CD14-positive monocyte (primary cell): Measurements from ENCODE around the gene COG6. TPM values are rescaled to one million over a fixed set of nuclear protein-coding genes. Genes with fewer than 3 reads are reported as not detected.

Experiments used
- DNase-seq, 3 donors: peaks; one replicate each; pipeline ENCODE4 v3.0.0-alpha.2; 2011 to 2022
- H2AFZ ChIP-seq: 2 replicates; pipeline ENCODE4 v1.6.0; 2012; ENCODE audit warnings: mild to moderate bottlenecking, low read depth, low read length, inconsistent platforms; ENCODE audit not compliant: insufficient read depth, poor library complexity, severe bottlenecking
- H3K27ac ChIP-seq, 2 donors: 1 replicate in 1 of 2; 2 replicates in 1 of 2; pipeline ENCODE4 v1.5.1; 2012 to 2013; ENCODE audit warnings: low read length in 2 of 2, control low read depth in 1 of 2, inconsistent platforms in 1 of 2, low read depth in 1 of 2, mild to moderate bottlenecking in 1 of 2
- H3K27me3 ChIP-seq, 2 donors: one replicate each; pipeline versions ENCODE4 v1.6.0 to v1.6.1; 2011 to 2013; ENCODE audit warnings: low read length in 2 of 2; ENCODE audit not compliant: control insufficient read depth in 2 of 2, insufficient read depth in 2 of 2
- H3K36me3 ChIP-seq, 2 donors: replicated peaks in 1 of 2; 1 replicate in 1 of 2; 2 replicates in 1 of 2; pipeline versions ENCODE4 v1.5.1 to v1.6.1; 2012 to 2013; ENCODE audit warnings: low read length in 2 of 2, control low read depth in 1 of 2, inconsistent platforms in 1 of 2, mild to moderate bottlenecking in 1 of 2; ENCODE audit not compliant: insufficient read depth in 2 of 2, control insufficient read depth in 1 of 2
- H3K4me1 ChIP-seq, 2 donors: 1 replicate in 1 of 2; 2 replicates in 1 of 2; pipeline versions ENCODE4 v1.5.1 to v1.6.1; 2012 to 2013; ENCODE audit warnings: low read length in 2 of 2, control low read depth in 1 of 2, inconsistent platforms in 1 of 2, mild to moderate bottlenecking in 1 of 2, moderate library complexity in 1 of 2; ENCODE audit not compliant: insufficient read depth in 2 of 2, control insufficient read depth in 1 of 2
- H3K4me2 ChIP-seq: replicated peaks from 2 replicates; pipeline ENCODE3; 2012; ENCODE audit warnings: low read length, moderate library complexity, mild to moderate bottlenecking; ENCODE audit not compliant: poor library complexity, severe bottlenecking; ENCODE audit errors: extremely low read depth
- H3K4me3 ChIP-seq, 3 experiments: fragments of 200-600 bp in 1 of 3; sonication (generic) in 1 of 3; replicated peaks in 1 of 3; 1 replicate in 2 of 3; 2 replicates in 1 of 3; pipeline ENCODE4 v1.5.1; 2011 to 2013; ENCODE audit warnings: low read length in 3 of 3, mild to moderate bottlenecking in 3 of 3, control low read depth in 2 of 3, low read depth in 2 of 3, inconsistent platforms in 1 of 3, moderate library complexity in 1 of 3
- H3K79me2 ChIP-seq: 2 replicates; pipeline ENCODE4 v1.6.0; 2012; ENCODE audit warnings: mild to moderate bottlenecking, control low read depth, inconsistent platforms, low read length, moderate library complexity; ENCODE audit not compliant: insufficient read depth
- H3K9ac ChIP-seq: 2 replicates; pipeline ENCODE4 v1.6.0; 2017; ENCODE audit warnings: low read length, mild to moderate bottlenecking; ENCODE audit not compliant: insufficient read depth, poor library complexity, severe bottlenecking
- H3K9me3 ChIP-seq, 2 donors: replicated peaks in 1 of 2; 1 replicate in 1 of 2; 2 replicates in 1 of 2; pipeline versions ENCODE4 v1.5.1 to v1.6.1; 2012 to 2013; ENCODE audit warnings: low read length in 2 of 2, control low read depth in 1 of 2; ENCODE audit not compliant: control insufficient read depth in 1 of 2, insufficient read depth in 1 of 2
- H4K20me1 ChIP-seq: 2 replicates; pipeline ENCODE4 v1.6.0; 2012; ENCODE audit warnings: mild to moderate bottlenecking, low read length, control low read depth, moderate library complexity; ENCODE audit not compliant: insufficient read depth
- H3K27ac Mint-ChIP-seq, 7 donors: one replicate each; pipeline ENCODE4 v1.8.0; 2020; ENCODE audit warnings: mild to moderate bottlenecking in 7 of 7, mixed read lengths in 7 of 7, moderate library complexity in 6 of 7, inconsistent platforms in 2 of 7
- H3K27me3 Mint-ChIP-seq, 3 donors: one replicate each; pipeline ENCODE4 v1.8.0; 2021 to 2022; ENCODE audit warnings: low read depth in 3 of 3, mild to moderate bottlenecking in 3 of 3, mixed read lengths in 3 of 3, moderate library complexity in 3 of 3, inconsistent platforms in 1 of 3
- H3K36me3 Mint-ChIP-seq, 2 donors: one replicate each; pipeline ENCODE4 v1.8.0; 2020; ENCODE audit warnings: mixed read lengths in 2 of 2, inconsistent platforms in 1 of 2, mild to moderate bottlenecking in 1 of 2
- H3K4me1 Mint-ChIP-seq: one replicate; pipeline ENCODE4 v1.8.0; 2020; ENCODE audit warnings: mild to moderate bottlenecking, mixed read lengths
- H3K4me3 Mint-ChIP-seq, 2 donors: one replicate each; pipeline ENCODE4 v1.8.0; 2020; ENCODE audit warnings: mild to moderate bottlenecking in 2 of 2, mixed read lengths in 2 of 2, moderate library complexity in 1 of 2
- H3K9me3 Mint-ChIP-seq, 7 donors: one replicate each; pipeline ENCODE4 v1.8.0; 2020 to 2022; ENCODE audit warnings: mixed read lengths in 7 of 7, mild to moderate bottlenecking in 6 of 7, moderate library complexity in 6 of 7, inconsistent platforms in 2 of 7
- WGBS: methylation state at CpG from one replicate; pipeline ENCODE4 v1.1.5; 2013; ENCODE audit warnings: missing lambda C conversion rate; ENCODE audit not compliant: insufficient coverage; 5-methylcytosine and 5-hydroxymethylcytosine counted together
- intact Hi-C, 2 donors: fragments of 100-400 bp; cut with micrococcal nuclease; formaldehyde crosslinking; loops; one replicate each; pipeline versions ENCODE4 v1.15.0 to v1.15.1; 2023
- polyA plus RNA-seq, 3 donors: library from polyadenylated mRNA; depleted of rRNA in 1 of 3; unstranded in 2 of 3; stranded (reverse) in 1 of 3; fragments of 300-500 nt in 2 of 3; fragments of >200 nt in 1 of 3; fragmentation: Illumina TruSeq in 2 of 3; gene quantifications; 1 replicate in 2 of 3; 2 replicates in 1 of 3; pipeline ENCODE4 v1.2.3, GENCODE V29; 2012 to 2021
- TF ChIP-seq, protein P1 (sequence below): fragments of 200-600 bp; IDR thresholded peaks from one replicate; pipeline ENCODE4 v1.8.0; 2022; ENCODE audit warnings: antibody characterized with exemption, mild to moderate bottlenecking

The COG6 gene
- polyA plus RNA-seq, 3 donors, result 3.9 to 11.0 (median 8.4) TPM

GRCh38 chr13:39616087-39616694 is 39.3 kb upstream of the COG6 start:
- no peaks in the 10 kb centered on the region for H3K36me3 ChIP-seq
- no peaks in the 10 kb centered on the region for H3K9me3 Mint-ChIP-seq
- H3K79me2 ChIP-seq, result no peaks in the 10 kb centered on the region
- H3K4me1 ChIP-seq, result no peaks in the 10 kb centered on the region
- no peak overlapping the region for H3K27ac ChIP-seq
- no peak overlapping the region for H3K27ac Mint-ChIP-seq
- intact Hi-C loops, result loop anchor here (10.0 kb wide), 3 partner anchors 201 to 471 kb away; no protein-coding TSS in a partner anchor
- 20% methylated on average over 5 of the region's 10 CpGs for WGBS
- no peak overlapping the region for H3K9ac ChIP-seq
- H3K4me3 Mint-ChIP-seq, result no peak overlapping the region
- H3K4me2 ChIP-seq, result no peak overlapping the region
- H3K4me3 ChIP-seq, result no peak overlapping the region
- H2AFZ ChIP-seq, result peak overlapping the region; percentile 50
- peak; percentile 23 to 59 (median 59) for DNase-seq
- H3K27me3 ChIP-seq, result no peaks in the 10 kb centered on the region
- no peaks in the 10 kb centered on the region for H3K4me1 Mint-ChIP-seq
- no peaks in the 10 kb centered on the region for H3K9me3 ChIP-seq
- no peaks in the 10 kb centered on the region for H4K20me1 ChIP-seq
- no peaks in the 10 kb centered on the region for H3K36me3 Mint-ChIP-seq
- peaks cover 0 to 5% (median 0%) of the 10 kb centered on the region in 3 donors for H3K27me3 Mint-ChIP-seq
- TF ChIP-seq, protein P1, sequence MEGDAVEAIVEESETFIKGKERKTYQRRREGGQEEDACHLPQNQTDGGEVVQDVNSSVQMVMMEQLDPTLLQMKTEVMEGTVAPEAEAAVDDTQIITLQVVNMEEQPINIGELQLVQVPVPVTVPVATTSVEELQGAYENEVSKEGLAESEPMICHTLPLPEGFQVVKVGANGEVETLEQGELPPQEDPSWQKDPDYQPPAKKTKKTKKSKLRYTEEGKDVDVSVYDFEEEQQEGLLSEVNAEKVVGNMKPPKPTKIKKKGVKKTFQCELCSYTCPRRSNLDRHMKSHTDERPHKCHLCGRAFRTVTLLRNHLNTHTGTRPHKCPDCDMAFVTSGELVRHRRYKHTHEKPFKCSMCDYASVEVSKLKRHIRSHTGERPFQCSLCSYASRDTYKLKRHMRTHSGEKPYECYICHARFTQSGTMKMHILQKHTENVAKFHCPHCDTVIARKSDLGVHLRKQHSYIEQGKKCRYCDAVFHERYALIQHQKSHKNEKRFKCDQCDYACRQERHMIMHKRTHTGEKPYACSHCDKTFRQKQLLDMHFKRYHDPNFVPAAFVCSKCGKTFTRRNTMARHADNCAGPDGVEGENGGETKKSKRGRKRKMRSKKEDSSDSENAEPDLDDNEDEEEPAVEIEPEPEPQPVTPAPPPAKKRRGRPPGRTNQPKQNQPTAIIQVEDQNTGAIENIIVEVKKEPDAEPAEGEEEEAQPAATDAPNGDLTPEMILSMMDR, result peak; percentile 97

- TF ChIP-seq, protein P1, result no peak
- no peak for DNase-seq
- no peak overlapping the region for H3K4me3 ChIP-seq
- WGBS, result 73% methylated on average over 1 of the region's 1 CpG
- Mint-ChIP-seq H3K27me3 (peaks cover 0 to 2% (median 2%) of the 10 kb centered on the region in 3 donors), H3K36me3 (no peaks in the 10 kb centered on the region), H3K9me3 (peaks cover 0 to 2% (median 0%) of the 10 kb centered on the region in 7 donors), H3K4me1 (no peaks in the 10 kb centered on the region), H3K27ac (peak overlapping the region in 1 of 7 donors; percentile 43), H3K4me3 (no peak overlapping the region)
- H3K9me3 ChIP-seq, result no peaks in the 10 kb centered on the region
- no peaks in the 10 kb centered on the region for H3K4me1 ChIP-seq
- H3K79me2 ChIP-seq, result no peaks in the 10 kb centered on the region
- no peak overlapping the region for H3K27ac ChIP-seq
- no peak overlapping the region for H3K9ac ChIP-seq
- no peaks in the 10 kb centered on the region for H4K20me1 ChIP-seq
- no peak overlapping the region for H2AFZ ChIP-seq
- no peaks in the 10 kb centered on the region for H3K36me3 ChIP-seq
- intact Hi-C loops, result loop anchor here (10.0 kb wide), 3 partner anchors 204 to 474 kb away; no protein-coding TSS in a partner anchor
- H3K27me3 ChIP-seq, result no peaks in the 10 kb centered on the region
- no peak overlapping the region for H3K4me2 ChIP-seq
These were observed 36.9 kb upstream of the COG6 start for GRCh38 chr13:39618561-39618960.
